NCI-H1417 (cell line): Measurements from ENCODE around the gene SAMD8.

Experiments
- DNase-seq, 3 experiments: peaks; one replicate each; lab custom pipeline; 2025; lab: John Stamatoyannopoulos, UW

The SAMD8 gene

GRCh38 chr10:75223507-75223906, 112.1 kb downstream of the SAMD8 start:
- DNase-seq = no peak

- no peak for DNase-seq
Observed at GRCh38 chr10:75226095-75226494, 114.6 kb downstream of the SAMD8 start.

- no peak for DNase-seq
Observed at GRCh38 chr10:75226656-75227055, 115.2 kb downstream of the SAMD8 start.

- DNase-seq = no peak
Observed at GRCh38 chr10:75228278-75228677, 116.8 kb downstream of the SAMD8 start.

GRCh38 chr10:75228834-75229233, 117.4 kb downstream of the SAMD8 start:
- DNase-seq = no peak

- no peak for DNase-seq
Observed at GRCh38 chr10:75229971-75230370, 118.5 kb downstream of the SAMD8 start.

GRCh38 chr10:75230600-75231038, 119.2 kb downstream of the SAMD8 start:
- peak; percentile 41 to 78 (median 61) for DNase-seq
